H1 (cell line): ENCODE measurements around the gene DNAH10. TPM values are rescaled to one million over a fixed set of nuclear protein-coding genes. Genes with fewer than 3 reads are reported as not detected.

Experiments
- CTCF ChIA-PET: fragments of 300-600 bp; sonication (Branson Sonifier 250); formaldehyde crosslinking; loops from one replicate; lab custom pipeline; 2021; ENCODE audit not compliant: partially characterized antibody; lab: Charles Lee
- POLR2A ChIA-PET: fragments of 300-600 bp; sonication (Branson Sonifier 250); formaldehyde crosslinking; loops from one replicate; lab custom pipeline; 2021; ENCODE audit warnings: inconsistent platforms; ENCODE audit not compliant: partially characterized antibody; lab: Charles Lee
- DNase-seq, 2 experiments: peaks; one replicate each; pipeline versions ENCODE4 v3.0.0 to v3.0.0-alpha.2; 2010 to 2022; ENCODE audit warnings: low spot score in 2 of 2, low read depth in 1 of 2, mixed read lengths in 1 of 2
- FAIRE-seq: peaks from 2 replicates; lab custom pipeline; 2011; peaks lifted over from hg19 to GRCh38; lab: Jason Lieb, UNC
- H2AFZ ChIP-seq: 2 replicates; pipeline ENCODE4 v1.8.1; 2012; ENCODE audit warnings: low read length, inconsistent platforms
- H2AK5ac ChIP-seq: 2 replicates; pipeline ENCODE4 v1.6.1; 2013; ENCODE audit warnings: low read depth, low read length
- H2BK120ac ChIP-seq: replicated peaks from 2 replicates; pipeline ENCODE3; 2013; ENCODE audit warnings: low read depth, low read length, inconsistent platforms
- H2BK12ac ChIP-seq: 2 replicates; pipeline ENCODE4 v1.6.1; 2013; ENCODE audit warnings: low read depth, low read length
- H2BK15ac ChIP-seq: 2 replicates; pipeline ENCODE4 v1.6.1; 2013; ENCODE audit warnings: low read length
- H2BK20ac ChIP-seq: 2 replicates; pipeline ENCODE4 v1.6.1; 2013; ENCODE audit warnings: low read length
- H2BK5ac ChIP-seq: 2 replicates; pipeline ENCODE4 v1.6.1; 2013; ENCODE audit warnings: low read depth, low read length
- H3K14ac ChIP-seq: 2 replicates; pipeline ENCODE4 v1.6.1; 2013; ENCODE audit warnings: inconsistent platforms; ENCODE audit not compliant: insufficient read length
- H3K18ac ChIP-seq: 2 replicates; pipeline ENCODE4 v1.6.1; 2013; ENCODE audit warnings: low read length; ENCODE audit errors: extremely low read depth
- H3K23ac ChIP-seq: 2 replicates; pipeline ENCODE4 v1.6.1; 2013; ENCODE audit warnings: inconsistent platforms; ENCODE audit not compliant: insufficient read length
- H3K23me2 ChIP-seq: 2 replicates; pipeline ENCODE4 v1.6.1; 2013; ENCODE audit warnings: low read depth, low read length
- H3K27ac ChIP-seq: 2 replicates; pipeline ENCODE4 v1.6.1; 2011; ENCODE audit warnings: low read depth, low read length, inconsistent platforms
- H3K27me3 ChIP-seq, 4 experiments: replicated peaks in 1 of 4; 1 replicate in 1 of 4; 2 replicates in 3 of 4; pipeline versions ENCODE4 v1.6.1 to v1.8.1; 2011 to 2013; ENCODE audit warnings: low read length in 3 of 4, mild to moderate bottlenecking in 3 of 4, inconsistent platforms in 2 of 4, mixed read lengths in 2 of 4, moderate library complexity in 1 of 4; ENCODE audit not compliant: control insufficient read depth in 3 of 4, insufficient read depth in 3 of 4; ENCODE audit errors: extremely low read depth in 1 of 4
- H3K36me3 ChIP-seq, 4 experiments: 2 replicates each; pipeline versions ENCODE4 v1.6.1 to v1.8.1; 2011 to 2013; ENCODE audit warnings: mild to moderate bottlenecking in 4 of 4, low read length in 3 of 4, moderate library complexity in 2 of 4, control low read depth in 1 of 4, inconsistent platforms in 1 of 4; ENCODE audit not compliant: insufficient read depth in 4 of 4, control insufficient read depth in 2 of 4
- H3K4ac ChIP-seq: replicated peaks from 2 replicates; pipeline ENCODE3; 2013; ENCODE audit warnings: low read length, low read depth, mixed read lengths, inconsistent platforms; ENCODE audit not compliant: insufficient read length
- H3K4me1 ChIP-seq, 4 experiments: replicated peaks in 1 of 4; 1 replicate in 1 of 4; 2 replicates in 3 of 4; pipeline versions ENCODE4 v1.6.1 to v1.8.1; 2011 to 2013; ENCODE audit warnings: low read length in 3 of 4, inconsistent platforms in 2 of 4, mixed read lengths in 1 of 4; ENCODE audit not compliant: insufficient read depth in 4 of 4, control insufficient read depth in 3 of 4
- H3K4me2 ChIP-seq, 2 experiments: 2 replicates each; pipeline versions ENCODE4 v1.6.1 to v1.8.1; 2011 to 2013; ENCODE audit warnings: low read depth in 2 of 2, low read length in 2 of 2, control low read depth in 1 of 2, inconsistent platforms in 1 of 2, mild to moderate bottlenecking in 1 of 2; ENCODE audit not compliant: insufficient read depth in 1 of 2
- H3K4me3 ChIP-seq, 4 experiments: fragments of 200-600, 300-600 bp in 1 of 4; sonication (generic), shearing (Covaris generic), sonication (Bioruptor Twin) in 1 of 4; 2 replicates each; pipeline versions ENCODE4 v1.5.1 to v1.8.1; 2011 to 2016; ENCODE audit warnings: low read length in 4 of 4, low read depth in 3 of 4, control low read depth in 2 of 4, inconsistent platforms in 2 of 4, mild to moderate bottlenecking in 2 of 4, mixed read lengths in 1 of 4, moderate library complexity in 1 of 4; ENCODE audit not compliant: insufficient read depth in 2 of 4; ENCODE audit errors: extremely low read depth in 1 of 4
- H3K56ac ChIP-seq: replicated peaks from 2 replicates; pipeline ENCODE3; 2013; ENCODE audit warnings: low read depth, mild to moderate bottlenecking, mixed read lengths, low read length, inconsistent platforms; ENCODE audit not compliant: insufficient read length
- H3K79me1 ChIP-seq: 2 replicates; pipeline ENCODE4 v1.6.1; 2013; ENCODE audit warnings: low read depth, low read length, control low read depth
- H3K79me2 ChIP-seq, 2 experiments: 2 replicates each; pipeline versions ENCODE4 v1.6.1 to v1.8.1; 2012 to 2013; ENCODE audit warnings: low read length in 2 of 2, mild to moderate bottlenecking in 2 of 2, inconsistent platforms in 1 of 2; ENCODE audit not compliant: insufficient read depth in 2 of 2, control insufficient read depth in 1 of 2
- H3K9ac ChIP-seq, 4 experiments: replicated peaks in 1 of 4; 1 replicate in 1 of 4; 2 replicates in 3 of 4; pipeline versions ENCODE4 v1.6.1 to v1.8.1; 2011 to 2013; ENCODE audit warnings: low read depth in 3 of 4, low read length in 3 of 4, control low read depth in 2 of 4, mild to moderate bottlenecking in 2 of 4, moderate library complexity in 2 of 4, inconsistent platforms in 1 of 4; ENCODE audit errors: extremely low read depth in 1 of 4
- H3K9me3 ChIP-seq, 2 experiments: 2 replicates each; pipeline versions ENCODE4 v1.6.1 to v1.8.1; 2012 to 2013; ENCODE audit warnings: mild to moderate bottlenecking in 2 of 2, moderate library complexity in 2 of 2, control low read depth in 1 of 2, inconsistent platforms in 1 of 2, low read depth in 1 of 2, low read length in 1 of 2, mixed read lengths in 1 of 2; ENCODE audit not compliant: insufficient read depth in 2 of 2
- H4K20me1 ChIP-seq, 2 experiments: replicated peaks in 1 of 2; 2 replicates each; pipeline versions ENCODE3 to v1.8.1; 2011 to 2013; ENCODE audit warnings: inconsistent platforms in 2 of 2, low read length in 2 of 2, mild to moderate bottlenecking in 1 of 2; ENCODE audit not compliant: insufficient read depth in 2 of 2, control insufficient read depth in 1 of 2
- H4K5ac ChIP-seq: 2 replicates; pipeline ENCODE4 v1.6.1; 2013; ENCODE audit warnings: low read length, low read depth, mixed read lengths, inconsistent platforms; ENCODE audit not compliant: insufficient read length
- H4K8ac ChIP-seq: 2 replicates; pipeline ENCODE4 v1.8.0; 2013; ENCODE audit warnings: mild to moderate bottlenecking, moderate library complexity, low read length, inconsistent platforms; ENCODE audit not compliant: insufficient read depth; ENCODE audit errors: extremely low read depth
- H4K91ac ChIP-seq: replicated peaks from 2 replicates; pipeline ENCODE3; 2013; ENCODE audit warnings: low read length, mixed read lengths, inconsistent platforms; ENCODE audit not compliant: insufficient read length
- FOSL1 ChIP-seq: IDR thresholded peaks from 2 replicates; pipeline ENCODE4 v1.6.1; 2011; ENCODE audit warnings: mild to moderate bottlenecking, low read depth, low read length, moderate library complexity; ENCODE audit not compliant: insufficient read depth
- POU5F1 ChIP-seq: IDR thresholded peaks from 2 replicates; pipeline ENCODE4 v1.6.1; 2011; ENCODE audit warnings: low read depth, mild to moderate bottlenecking, low read length, moderate library complexity
- SIX5 ChIP-seq: IDR thresholded peaks from 2 replicates; pipeline ENCODE4 v1.6.1; 2011; ENCODE audit warnings: mild to moderate bottlenecking, low read depth, low read length
- SP2 ChIP-seq: IDR thresholded peaks from 2 replicates; pipeline ENCODE4 v1.6.1; 2012; ENCODE audit warnings: mild to moderate bottlenecking, low read length, inconsistent platforms
- SRF ChIP-seq: IDR thresholded peaks from 2 replicates; pipeline ENCODE4 v1.6.1; 2011; ENCODE audit warnings: mild to moderate bottlenecking, low read depth, low read length, moderate library complexity
- TAF1 ChIP-seq: IDR thresholded peaks from 2 replicates; pipeline ENCODE4 v1.6.1; 2011; ENCODE audit warnings: mild to moderate bottlenecking, low read depth, low read length
- TCF12 ChIP-seq: IDR thresholded peaks from 2 replicates; pipeline ENCODE4 v1.6.1; 2011; ENCODE audit warnings: low read depth, mild to moderate bottlenecking, low read length
- WGBS, 2 experiments: shearing (Covaris generic) in 1 of 2; methylation state at CpG; one replicate each; pipeline versions ENCODE4 v1.1.6 to v1.1.7; 2013 to 2015; ENCODE audit warnings: low lambda C conversion rate in 2 of 2, mixed read lengths in 2 of 2, inconsistent platforms in 1 of 2, low coverage in 1 of 2, missing lambda C conversion rate in 1 of 2; ENCODE audit not compliant: insufficient replicate concordance in 2 of 2, insufficient coverage in 1 of 2, insufficient read length in 1 of 2; ENCODE audit errors: extremely low coverage in 1 of 2, missing lambda C conversion rate in 1 of 2; 5-methylcytosine and 5-hydroxymethylcytosine counted together
- polyA plus RNA-seq, 7 experiments: library from polyadenylated mRNA; depleted of rRNA in 3 of 7; stranded (reverse) in 5 of 7; unstranded in 2 of 7; fragments of >200 nt in 5 of 7; fragments of 200-250 nt in 2 of 7; gene quantifications; 1 replicate in 5 of 7; 2 replicates in 1 of 7; 4 replicates in 1 of 7; pipeline versions ENCODE4 v1.2.1 to v1.2.3, GENCODE V29; 2011 to 2013; ENCODE audit warnings: missing spikeins in 2 of 7, mixed read lengths in 2 of 7
- total RNA-seq: library from RNA; stranded (reverse); fragmentation: NEBNext Ultra II Directional; extraction: Animal tissue kit (Norgen Biotek cat#: 25700); gene quantifications from 2 replicates; pipeline ENCODE4 v1.2.1, GENCODE V29; 2021

DNAH10 gene
- total and polyA plus RNA-seq, 2 of the 8 experiments (the other 6 are each of a cell fraction or from before 2014, with no cell fraction given): 0.02 to 0.24 TPM

- H3K23ac ChIP-seq: no peak overlapping the region
- FAIRE-seq (no peak), DNase-seq (no peak)
- H4K8ac ChIP-seq: no peak overlapping the region; the same call in 1 of the 2 replicates
- H3K4me3 ChIP-seq: no peak overlapping the region
- no peak overlapping the region for H3K56ac ChIP-seq
- H3K9me3 ChIP-seq: peaks cover 6 to 9% of the 10 kb centered on the region in 2 experiments; a peak in 3 of 4 replicates
- no peak overlapping the region for H2BK12ac ChIP-seq
- H2BK120ac ChIP-seq: no peak overlapping the region
- H3K79me1 ChIP-seq: no peaks in the 10 kb centered on the region
- ChIA-PET CTCF (no interaction called here), POLR2A (no interaction called here)
- WGBS, 2 experiments: 91% methylated on average over 6 of the region's 6 CpGs; no CpG with 5 or more reads in 1 of the 2 experiments
- H2AFZ ChIP-seq: no peak overlapping the region
- no peak overlapping the region for H3K4me2 ChIP-seq
- H4K20me1 ChIP-seq: no peaks in the 10 kb centered on the region
- no peak overlapping the region for H3K9ac ChIP-seq
- no peaks in the 10 kb centered on the region for H3K79me2 ChIP-seq
- H2BK15ac ChIP-seq: no peak overlapping the region
- H3K4ac ChIP-seq: no peak overlapping the region
- no peak overlapping the region for H2BK20ac ChIP-seq
- no peaks in the 10 kb centered on the region for H3K4me1 ChIP-seq
- H3K14ac ChIP-seq: no peak overlapping the region
- TF ChIP-seq POU5F1 (no peak), FOSL1 (no peak), SIX5 (no peak), SP2 (no peak), SRF (no peak), TAF1 (no peak), TCF12 (no peak)
- H3K27me3 ChIP-seq: no peaks in the 10 kb centered on the region
- H2AK5ac ChIP-seq: no peak overlapping the region
- H3K23me2 ChIP-seq: no peaks in the 10 kb centered on the region
- no peak overlapping the region for H4K91ac ChIP-seq
- no peaks in the 10 kb centered on the region for H3K36me3 ChIP-seq
- H3K27ac ChIP-seq: no peak overlapping the region
- no peak overlapping the region for H3K18ac ChIP-seq
- H2BK5ac ChIP-seq: no peak overlapping the region
- no peak overlapping the region for H4K5ac ChIP-seq
These were observed 60.7 kb downstream of the DNAH10 start for GRCh38 chr12:123822804-123823203.
